Liver (tissue), 9 donors: Measurements from ENCODE around the gene WFS1. TPM values are rescaled to one million over a fixed set of nuclear protein-coding genes. Genes with fewer than 3 reads are reported as not detected.

ENCODE experiments used
- DNase-seq: peaks from one replicate; pipeline ENCODE4 v3.0.0-alpha.2; 2017; ENCODE audit warnings: low spot score
- H3K27ac ChIP-seq, 2 donors: one replicate each; pipeline ENCODE4 v1.7.0; 2013; ENCODE audit warnings: inconsistent platforms in 2 of 2, low read length in 2 of 2, control low read depth in 1 of 2, low read depth in 1 of 2, mild to moderate bottlenecking in 1 of 2
- H3K27me3 ChIP-seq, 4 donors: one replicate each; pipeline versions ENCODE4 v1.6.1 to v1.7.0; 2013; ENCODE audit warnings: low read length in 3 of 4, inconsistent platforms in 1 of 4, mild to moderate bottlenecking in 1 of 4, moderate library complexity in 1 of 4; ENCODE audit not compliant: control insufficient read depth in 4 of 4, insufficient read depth in 4 of 4
- H3K36me3 ChIP-seq, 4 donors: one replicate each; pipeline versions ENCODE4 v1.6.1 to v1.7.0; 2013; ENCODE audit warnings: low read length in 3 of 4, mild to moderate bottlenecking in 3 of 4, low read depth in 1 of 4, moderate library complexity in 1 of 4; ENCODE audit not compliant: control insufficient read depth in 4 of 4, insufficient read depth in 3 of 4
- H3K4me1 ChIP-seq, 4 donors: one replicate each; pipeline versions ENCODE4 v1.6.1 to v1.7.0; 2013; ENCODE audit warnings: low read length in 3 of 4, mild to moderate bottlenecking in 3 of 4, moderate library complexity in 1 of 4; ENCODE audit not compliant: control insufficient read depth in 4 of 4, insufficient read depth in 4 of 4
- H3K4me3 ChIP-seq, 3 donors: one replicate each; pipeline versions ENCODE4 v1.6.1 to v1.7.0; 2013; ENCODE audit warnings: low read length in 3 of 3, control low read depth in 1 of 3, low read depth in 1 of 3, mild to moderate bottlenecking in 1 of 3
- H3K9ac ChIP-seq, 2 donors: one replicate each; pipeline ENCODE4 v1.7.0; 2013; ENCODE audit warnings: low read length in 2 of 2, mild to moderate bottlenecking in 2 of 2, moderate library complexity in 2 of 2, control low read depth in 1 of 2, low read depth in 1 of 2
- H3K9me3 ChIP-seq, 4 donors: one replicate each; pipeline versions ENCODE4 v1.6.1 to v1.7.0; 2013; ENCODE audit warnings: low read length in 3 of 4; ENCODE audit not compliant: control insufficient read depth in 4 of 4
- CTCF ChIP-seq: fragments of 150-350 bp; IDR thresholded peaks from 2 replicates; pipeline ENCODE4 v1.5.1; 2017; ENCODE audit warnings: improper control_type of control experiment, low read depth, low read length; ENCODE audit not compliant: missing input control
- EGR1 ChIP-seq, 2 donors: IDR thresholded peaks; 2 replicates each; pipeline ENCODE4 v1.6.1; 2016 to 2018; ENCODE audit warnings: antibody characterized with exemption in 2 of 2, low read depth in 2 of 2
- FOXA1 ChIP-seq: IDR thresholded peaks from 2 replicates; pipeline ENCODE4 v1.6.1; 2016; ENCODE audit warnings: antibody characterized with exemption
- FOXA2 ChIP-seq: IDR thresholded peaks from 2 replicates; pipeline ENCODE4 v1.6.1; 2016; ENCODE audit warnings: antibody characterized with exemption
- GABPA ChIP-seq, 2 donors: IDR thresholded peaks in 1 of 2; conservative IDR thresholded peaks in 1 of 2; 2 replicates each; pipeline ENCODE4 v1.6.1; 2016; ENCODE audit warnings: antibody characterized with exemption in 2 of 2, mild to moderate bottlenecking in 1 of 2, moderate library complexity in 1 of 2
- HNF4G ChIP-seq: IDR thresholded peaks from 2 replicates; pipeline ENCODE4 v1.6.1; 2016; ENCODE audit warnings: antibody characterized with exemption
- JUND ChIP-seq, 2 donors: IDR thresholded peaks; 2 replicates each; pipeline ENCODE4 v1.6.1; 2016; ENCODE audit warnings: antibody characterized with exemption in 2 of 2
- NR2F2 ChIP-seq: IDR thresholded peaks from 2 replicates; pipeline ENCODE4 v1.6.1; 2016; ENCODE audit warnings: antibody characterized with exemption
- RAD21 ChIP-seq, 2 donors: IDR thresholded peaks; 2 replicates each; pipeline ENCODE4 v1.6.1; 2016; ENCODE audit warnings: antibody characterized with exemption in 2 of 2, mild to moderate bottlenecking in 2 of 2
- SP1 ChIP-seq: IDR thresholded peaks from 2 replicates; pipeline ENCODE4 v1.6.1; 2018; ENCODE audit warnings: antibody characterized with exemption, mild to moderate bottlenecking
- TAF1 ChIP-seq: conservative IDR thresholded peaks from 2 replicates; pipeline ENCODE4 v1.6.1; 2016; ENCODE audit warnings: antibody characterized with exemption, mild to moderate bottlenecking
- YY1 ChIP-seq: IDR thresholded peaks from 2 replicates; pipeline ENCODE4 v1.6.1; 2016; ENCODE audit warnings: antibody characterized with exemption, mild to moderate bottlenecking
- WGBS: extraction: QIAGEN DNeasy Blood & Tissue Kit; methylation state at CpG from one replicate; pipeline ENCODE4 v1.1.7; 2013; 5-methylcytosine and 5-hydroxymethylcytosine counted together
- polyA plus RNA-seq, 2 donors: library from polyadenylated mRNA; stranded (reverse) in 1 of 2; unstranded in 1 of 2; fragments of 200-250 nt in 1 of 2; fragments of >200 nt in 1 of 2; fragmentation: Nextera tagmentation in 1 of 2; extraction: Ambion mirVana in 1 of 2; gene quantifications; one replicate each; pipeline versions ENCODE4 v1.2.1 to v1.2.3, GENCODE V29; 2013 to 2015
- total RNA-seq, 2 donors: library from RNA; depleted of rRNA; stranded (reverse); fragments of >200 nt; gene quantifications; one replicate each; pipeline ENCODE4 v1.2.3, GENCODE V29; 2014
- TF ChIP-seq, protein P1 (sequence below): IDR thresholded peaks from 2 replicates; pipeline ENCODE4 v1.6.1; 2016; ENCODE audit warnings: antibody characterized with exemption
- TF ChIP-seq, protein P2 (sequence below): IDR thresholded peaks from 2 replicates; pipeline ENCODE4 v1.6.1; 2016; ENCODE audit warnings: antibody characterized with exemption
- TF ChIP-seq, protein P3 (sequence below): IDR thresholded peaks from 2 replicates; pipeline ENCODE4 v1.6.1; 2016; ENCODE audit warnings: antibody characterized with exemption
- donor health status: healthy.
- donor health status: healthy.
- donor health status: healthy.
- donor health status: healthy.
- donor health status: healthy.

WFS1 gene
- total and polyA plus RNA-seq, 4 donors, result 6.0 to 23.9 (median 13.0) TPM

GRCh38 chr4:6279582-6280289, 10.1 kb downstream of the WFS1 start:
- no peaks in the 10 kb centered on the region for H3K36me3 ChIP-seq
- no peak overlapping the region for H3K4me3 ChIP-seq
- H3K9ac ChIP-seq, result no peak overlapping the region
- WGBS, result 94% methylated on average over 14 of the region's 14 CpGs
- no peak overlapping the region for H3K27ac ChIP-seq
- no peaks in the 10 kb centered on the region for H3K27me3 ChIP-seq
- H3K9me3 ChIP-seq, result no peaks in the 10 kb centered on the region
- peaks cover 2 to 16% (median 3%) of the 10 kb centered on the region in 4 donors for H3K4me1 ChIP-seq
- DNase-seq, result no peak
- TF ChIP-seq FOXA2 (no peak), GABPA (IDR thresholded peaks at IDR 0.05 in 1 of 2, conservative IDR thresholded peaks at IDR 0.05 in 1 of 2) (no peak), SP1 (no peak), HNF4G (no peak), NR2F2 (no peak), JUND (IDR thresholded peaks at IDR 0.05) (no peak), RAD21 (IDR thresholded peaks at IDR 0.05) (no peak), EGR1 (IDR thresholded peaks at IDR 0.05; ENCODE audit: low read depth in 2 of 2) (no peak), FOXA1 (no peak)
- TF ChIP-seq, protein P1, sequence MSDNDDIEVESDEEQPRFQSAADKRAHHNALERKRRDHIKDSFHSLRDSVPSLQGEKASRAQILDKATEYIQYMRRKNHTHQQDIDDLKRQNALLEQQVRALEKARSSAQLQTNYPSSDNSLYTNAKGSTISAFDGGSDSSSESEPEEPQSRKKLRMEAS, result no peak
- TF ChIP-seq, protein P2, sequence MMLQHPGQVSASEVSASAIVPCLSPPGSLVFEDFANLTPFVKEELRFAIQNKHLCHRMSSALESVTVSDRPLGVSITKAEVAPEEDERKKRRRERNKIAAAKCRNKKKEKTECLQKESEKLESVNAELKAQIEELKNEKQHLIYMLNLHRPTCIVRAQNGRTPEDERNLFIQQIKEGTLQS, result no peak

GRCh38 chr4:6280365-6280996, 10.8 kb downstream of the WFS1 start:
- H3K4me1 ChIP-seq, result peaks cover 2 to 16% (median 3%) of the 10 kb centered on the region in 4 donors
- no peak overlapping the region for H3K9ac ChIP-seq
- WGBS, result 92% methylated on average over 16 of the region's 16 CpGs
- H3K36me3 ChIP-seq, result no peaks in the 10 kb centered on the region
- no peak overlapping the region for H3K4me3 ChIP-seq
- TF ChIP-seq JUND (IDR thresholded peaks at IDR 0.05) (no peak), YY1 (no peak), CTCF (no peak), HNF4G (no peak), FOXA1 (no peak), TAF1 (no peak), RAD21 (IDR thresholded peaks at IDR 0.05) (no peak), GABPA (IDR thresholded peaks at IDR 0.05 in 1 of 2, conservative IDR thresholded peaks at IDR 0.05 in 1 of 2) (no peak), EGR1 (IDR thresholded peaks at IDR 0.05; ENCODE audit: low read depth in 2 of 2) (no peak), NR2F2 (no peak), FOXA2 (no peak)
- TF ChIP-seq, protein P3, sequence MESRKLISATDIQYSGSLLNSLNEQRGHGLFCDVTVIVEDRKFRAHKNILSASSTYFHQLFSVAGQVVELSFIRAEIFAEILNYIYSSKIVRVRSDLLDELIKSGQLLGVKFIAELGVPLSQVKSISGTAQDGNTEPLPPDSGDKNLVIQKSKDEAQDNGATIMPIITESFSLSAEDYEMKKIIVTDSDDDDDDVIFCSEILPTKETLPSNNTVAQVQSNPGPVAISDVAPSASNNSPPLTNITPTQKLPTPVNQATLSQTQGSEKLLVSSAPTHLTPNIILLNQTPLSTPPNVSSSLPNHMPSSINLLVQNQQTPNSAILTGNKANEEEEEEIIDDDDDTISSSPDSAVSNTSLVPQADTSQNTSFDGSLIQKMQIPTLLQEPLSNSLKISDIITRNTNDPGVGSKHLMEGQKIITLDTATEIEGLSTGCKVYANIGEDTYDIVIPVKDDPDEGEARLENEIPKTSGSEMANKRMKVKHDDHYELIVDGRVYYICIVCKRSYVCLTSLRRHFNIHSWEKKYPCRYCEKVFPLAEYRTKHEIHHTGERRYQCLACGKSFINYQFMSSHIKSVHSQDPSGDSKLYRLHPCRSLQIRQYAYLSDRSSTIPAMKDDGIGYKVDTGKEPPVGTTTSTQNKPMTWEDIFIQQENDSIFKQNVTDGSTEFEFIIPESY, result no peak
- TF ChIP-seq, protein P2, result no peak
- H3K27me3 ChIP-seq, result no peaks in the 10 kb centered on the region
- H3K27ac ChIP-seq, result no peak overlapping the region
- no peaks in the 10 kb centered on the region for H3K9me3 ChIP-seq
- no peak for DNase-seq
